ENCODE measurements around the gene MRPL42. TPM values are rescaled to one million over a fixed set of nuclear protein-coding genes. Genes with fewer than 3 reads are reported as not detected.
"Not testable (repeated sequence)": the region's sequence is repeated elsewhere in the genome, so short reads cannot be mapped to it uniquely, and the experiment has no call there.

MRPL42 gene
- total RNA-seq, 1 donor from 2014 or later: 8.4 TPM

DNA sequence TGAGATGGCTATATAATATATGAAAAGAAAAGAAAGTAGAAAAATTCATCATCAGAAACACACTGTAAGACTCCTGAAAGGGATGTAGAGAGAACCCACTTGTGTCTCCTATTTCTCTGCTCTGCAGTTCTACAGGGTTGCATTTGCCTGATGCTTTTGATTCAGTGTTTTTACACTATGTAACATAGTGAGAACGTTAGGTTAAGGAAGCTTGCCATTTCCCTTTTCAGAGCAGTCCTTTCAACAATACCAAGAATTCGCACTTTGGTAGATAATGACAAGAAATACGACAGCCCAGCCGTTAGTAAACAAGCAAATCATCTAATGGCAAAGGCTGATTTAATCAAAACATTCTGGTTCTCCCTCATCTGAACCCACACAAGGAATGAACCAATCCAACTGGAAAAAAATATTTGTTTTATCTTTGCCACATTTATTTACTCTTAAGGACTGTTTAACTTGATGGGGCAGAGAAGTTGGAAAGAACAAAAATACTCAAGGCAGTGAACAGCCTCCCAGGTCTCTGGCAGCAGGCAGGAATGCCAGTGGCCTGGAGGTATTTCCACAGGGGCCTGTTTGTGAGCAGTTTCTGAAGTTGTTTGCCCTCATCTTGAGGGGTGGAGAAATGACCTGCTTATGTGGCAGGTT is 74.4 kb downstream of the MRPL42 start:
- Histone ChIP-seq H3K9me3 (no peaks in the 10 kb centered on the region), H3K4me3 (no peak overlapping the region), H3K27ac (no peak overlapping the region), H3K4me1 (no peaks in the 10 kb centered on the region), H3K27me3 (no peaks in the 10 kb centered on the region), H3K36me3 (peaks cover 0 to 3% of the 10 kb centered on the region in 2 donors)
- TF ChIP-seq, protein P1, sequence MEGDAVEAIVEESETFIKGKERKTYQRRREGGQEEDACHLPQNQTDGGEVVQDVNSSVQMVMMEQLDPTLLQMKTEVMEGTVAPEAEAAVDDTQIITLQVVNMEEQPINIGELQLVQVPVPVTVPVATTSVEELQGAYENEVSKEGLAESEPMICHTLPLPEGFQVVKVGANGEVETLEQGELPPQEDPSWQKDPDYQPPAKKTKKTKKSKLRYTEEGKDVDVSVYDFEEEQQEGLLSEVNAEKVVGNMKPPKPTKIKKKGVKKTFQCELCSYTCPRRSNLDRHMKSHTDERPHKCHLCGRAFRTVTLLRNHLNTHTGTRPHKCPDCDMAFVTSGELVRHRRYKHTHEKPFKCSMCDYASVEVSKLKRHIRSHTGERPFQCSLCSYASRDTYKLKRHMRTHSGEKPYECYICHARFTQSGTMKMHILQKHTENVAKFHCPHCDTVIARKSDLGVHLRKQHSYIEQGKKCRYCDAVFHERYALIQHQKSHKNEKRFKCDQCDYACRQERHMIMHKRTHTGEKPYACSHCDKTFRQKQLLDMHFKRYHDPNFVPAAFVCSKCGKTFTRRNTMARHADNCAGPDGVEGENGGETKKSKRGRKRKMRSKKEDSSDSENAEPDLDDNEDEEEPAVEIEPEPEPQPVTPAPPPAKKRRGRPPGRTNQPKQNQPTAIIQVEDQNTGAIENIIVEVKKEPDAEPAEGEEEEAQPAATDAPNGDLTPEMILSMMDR (IDR thresholded peaks at IDR 0.05): no peak
- DNase-seq (ENCODE audit: low spot score in 2 of 2): no peak
- intact Hi-C loops (cut with DNase I): no loop called here

DNA sequence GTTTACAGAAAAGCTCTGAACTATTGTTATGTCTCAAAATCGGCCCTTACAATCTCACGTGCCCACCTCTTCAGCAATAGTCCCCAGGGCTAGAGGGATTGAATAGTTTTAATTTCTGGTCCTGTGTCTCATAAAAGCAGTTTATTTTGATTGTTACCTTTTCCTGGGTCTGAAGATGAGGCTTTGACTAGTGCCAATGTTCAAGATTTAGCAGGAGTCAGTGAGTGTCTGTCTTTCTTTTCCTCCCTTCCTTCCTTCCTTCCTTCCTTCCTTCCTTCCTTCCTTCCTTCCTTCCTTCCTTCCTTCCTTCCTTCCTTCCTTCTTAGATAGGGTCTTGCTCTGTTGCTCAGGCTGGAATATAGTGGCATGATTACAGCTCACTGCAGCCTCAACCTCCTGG is 80.5 kb downstream of the MRPL42 start:
- no peak for DNase-seq (ENCODE audit: low spot score in 2 of 2)
- TF ChIP-seq, protein P1 (IDR thresholded peaks at IDR 0.05): no peak
- intact Hi-C loops (cut with DNase I): no loop called here
- Histone ChIP-seq H3K4me1 (no peaks in the 10 kb centered on the region), H3K27ac (no peak overlapping the region), H3K9me3 (no peaks in the 10 kb centered on the region), H3K36me3 (peaks cover 0 to 3% of the 10 kb centered on the region in 2 donors), H3K4me3 (no peak overlapping the region), H3K27me3 (no peaks in the 10 kb centered on the region)

DNA sequence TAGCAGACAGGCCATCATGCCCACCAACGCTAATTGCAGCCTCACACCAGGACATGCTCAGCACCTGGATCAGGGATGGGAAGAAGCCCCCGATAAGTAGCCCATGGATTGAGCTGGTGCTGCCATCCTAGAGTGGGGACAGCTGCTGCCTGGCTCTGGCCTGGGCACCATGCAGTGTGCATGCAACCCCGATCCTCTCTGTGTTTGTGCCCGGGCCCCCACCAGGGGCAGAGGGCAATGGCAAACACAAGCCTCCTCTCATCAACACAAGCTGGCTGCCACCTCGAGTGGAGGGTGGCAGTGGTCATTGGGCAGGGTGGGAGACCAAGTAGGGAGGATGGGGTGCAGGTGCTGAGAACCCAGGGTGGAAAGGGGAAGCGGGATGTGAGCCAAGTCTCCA is 81.9 kb downstream of the MRPL42 start:
- TF ChIP-seq, protein P1 (IDR thresholded peaks at IDR 0.05): no peak
- Histone ChIP-seq H3K27me3 (no peaks in the 10 kb centered on the region), H3K9me3 (no peaks in the 10 kb centered on the region), H3K36me3 (peaks cover 0 to 3% of the 10 kb centered on the region in 2 donors), H3K4me1 (no peaks in the 10 kb centered on the region), H3K27ac (no peak overlapping the region), H3K4me3 (no peak overlapping the region)
- intact Hi-C loops (cut with DNase I): no loop called here
- no peak for DNase-seq (ENCODE audit: low spot score in 2 of 2)

DNA sequence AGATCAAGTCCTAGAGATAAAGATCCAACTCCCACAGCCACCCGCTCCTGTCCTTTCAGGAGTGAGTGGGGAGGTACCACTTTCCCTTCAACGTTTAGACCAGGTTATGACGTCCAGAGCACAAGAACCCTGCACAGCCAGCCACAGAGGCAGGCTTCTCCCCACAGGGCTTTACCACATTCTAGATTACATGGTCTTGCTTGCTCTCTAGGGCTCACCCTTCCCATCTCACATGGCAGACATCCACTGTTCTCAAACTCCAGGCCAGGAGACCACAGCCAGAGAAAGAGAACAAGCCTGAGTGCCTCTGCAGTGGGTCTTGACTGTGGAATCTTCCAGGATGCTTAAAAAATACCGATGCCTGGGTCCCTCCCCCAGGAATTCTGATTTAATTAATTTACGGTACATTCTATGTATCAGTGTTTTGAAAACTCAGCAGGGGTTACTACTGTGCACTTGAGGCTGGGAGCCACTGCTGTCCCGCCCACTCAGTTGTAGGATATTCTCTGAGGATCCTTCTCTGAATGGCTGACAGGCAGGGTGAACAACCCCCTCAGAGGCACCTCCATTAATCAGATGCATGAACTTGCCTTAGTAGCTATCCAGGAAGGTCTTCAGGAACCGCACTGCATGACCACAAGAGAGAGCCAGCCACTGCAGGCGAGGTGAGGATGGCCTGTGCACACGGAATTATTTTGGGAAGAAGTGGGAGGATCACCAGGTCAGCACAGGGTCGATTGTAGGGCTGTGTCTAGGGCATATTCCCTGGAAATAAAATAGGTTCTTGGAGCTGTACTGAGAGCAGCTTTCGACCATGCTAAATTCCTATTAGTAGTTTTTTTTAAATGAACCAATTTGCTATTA is 83.7 kb downstream of the MRPL42 start:
- Histone ChIP-seq H3K4me1 (no peaks in the 10 kb centered on the region), H3K36me3 (no peaks in the 10 kb centered on the region), H3K4me3 (no peak overlapping the region), H3K9me3 (no peaks in the 10 kb centered on the region), H3K27me3 (no peaks in the 10 kb centered on the region), H3K27ac (no peak overlapping the region)
- TF ChIP-seq, protein P1 (IDR thresholded peaks at IDR 0.05): no peak
- DNase-seq (ENCODE audit: low spot score in 2 of 2): no peak
- intact Hi-C loops (cut with DNase I): no loop called here

- H3K4me1 ChIP-seq: no peaks in the 10 kb centered on the region
- DNase-seq (ENCODE audit: low spot score in 2 of 2): no peak
- no peak overlapping the region for H3K27ac ChIP-seq
- intact Hi-C loops (cut with DNase I): no loop called here
- TF ChIP-seq, protein P1 (IDR thresholded peaks at IDR 0.05): no peak
- peaks cover 0 to 2% of the 10 kb centered on the region in 2 donors for H3K9me3 ChIP-seq
- no peak overlapping the region for H3K4me3 ChIP-seq
- H3K36me3 ChIP-seq: no peaks in the 10 kb centered on the region
- H3K27me3 ChIP-seq: no peaks in the 10 kb centered on the region
These were observed 85.1 kb downstream of the MRPL42 start for GRCh38 chr12:93552427-93552826.

- DNase-seq (ENCODE audit: low spot score in 2 of 2); H3K4me3 ChIP-seq; H3K36me3 ChIP-seq; H3K27ac ChIP-seq; H3K4me1 ChIP-seq; H3K27me3 ChIP-seq; intact Hi-C loops (cut with DNase I): not testable (repeated sequence)
- peaks cover 0 to 22% of the 10 kb centered on the region in 2 donors for H3K9me3 ChIP-seq
These were observed 90.6 kb downstream of the MRPL42 start for GRCh38 chr12:93557879-93558278.

DNA sequence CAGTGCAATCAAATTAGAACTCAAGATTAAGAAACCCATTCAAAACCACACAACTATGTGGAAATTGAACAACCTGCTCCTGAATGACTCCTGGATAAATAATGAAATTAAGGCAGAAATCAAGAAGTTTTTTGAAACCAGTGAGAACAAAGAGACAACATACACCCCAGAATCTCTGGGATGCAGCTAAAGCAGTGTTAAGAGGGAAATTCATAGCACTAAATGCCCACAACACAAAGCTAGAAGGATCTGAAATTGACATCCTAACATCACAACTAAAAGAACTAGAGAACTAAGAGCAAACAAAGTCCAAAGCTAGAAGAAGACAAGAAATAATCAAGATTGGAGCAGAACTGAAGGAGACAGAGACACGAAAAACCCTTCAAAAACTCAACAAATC is 91.4 kb downstream of the MRPL42 start:
- DNase-seq (ENCODE audit: low spot score in 2 of 2); H3K4me3 ChIP-seq; H3K4me1 ChIP-seq; intact Hi-C loops (cut with DNase I); H3K27ac ChIP-seq; H3K27me3 ChIP-seq; H3K36me3 ChIP-seq: not testable (repeated sequence)
- H3K9me3 ChIP-seq: peaks cover 0 to 22% of the 10 kb centered on the region in 2 donors

Measured in ascending aorta (tissue), 2 donors.